Measurements from ENCODE around the gene GALNT2.

- no peak for TF ChIP-seq POLR2A (IDR thresholded peaks at IDR 0.05; ENCODE audit: low read depth, low read length)
- TF ChIP-seq POLR2AphosphoS5 (IDR thresholded peaks at IDR 0.05; ENCODE audit: low read depth, low read length), result no peak
- TF ChIP-seq TAF1 (IDR thresholded peaks at IDR 0.05; ENCODE audit: low read depth, low read length), result no peak
Measured at GRCh38 chr1:230220478-230220877, 153.4 kb downstream of the GALNT2 start.
